ENCODE measurements around the gene CBLN2.

DNA sequence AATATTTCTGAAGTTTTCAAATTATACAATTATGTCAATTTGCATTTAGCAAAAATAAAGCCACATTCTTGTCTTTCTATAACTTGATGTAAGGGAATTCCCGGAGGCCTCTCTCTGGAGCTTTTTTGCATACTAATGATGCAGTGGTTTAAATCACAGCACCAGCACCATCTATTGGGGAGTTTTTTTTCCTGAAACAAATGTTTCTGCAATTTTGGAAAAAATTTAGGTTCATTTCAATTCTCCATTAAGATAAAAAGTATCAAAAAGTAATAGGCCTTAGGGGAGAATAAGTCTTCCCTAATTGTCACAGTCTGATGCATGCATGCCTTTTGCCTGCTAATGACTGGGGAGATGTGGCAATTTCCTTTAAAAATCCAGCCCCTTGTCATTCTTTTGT lies 13.5 kb downstream of the CBLN2 start:
- TF ChIP-seq, protein P1, sequence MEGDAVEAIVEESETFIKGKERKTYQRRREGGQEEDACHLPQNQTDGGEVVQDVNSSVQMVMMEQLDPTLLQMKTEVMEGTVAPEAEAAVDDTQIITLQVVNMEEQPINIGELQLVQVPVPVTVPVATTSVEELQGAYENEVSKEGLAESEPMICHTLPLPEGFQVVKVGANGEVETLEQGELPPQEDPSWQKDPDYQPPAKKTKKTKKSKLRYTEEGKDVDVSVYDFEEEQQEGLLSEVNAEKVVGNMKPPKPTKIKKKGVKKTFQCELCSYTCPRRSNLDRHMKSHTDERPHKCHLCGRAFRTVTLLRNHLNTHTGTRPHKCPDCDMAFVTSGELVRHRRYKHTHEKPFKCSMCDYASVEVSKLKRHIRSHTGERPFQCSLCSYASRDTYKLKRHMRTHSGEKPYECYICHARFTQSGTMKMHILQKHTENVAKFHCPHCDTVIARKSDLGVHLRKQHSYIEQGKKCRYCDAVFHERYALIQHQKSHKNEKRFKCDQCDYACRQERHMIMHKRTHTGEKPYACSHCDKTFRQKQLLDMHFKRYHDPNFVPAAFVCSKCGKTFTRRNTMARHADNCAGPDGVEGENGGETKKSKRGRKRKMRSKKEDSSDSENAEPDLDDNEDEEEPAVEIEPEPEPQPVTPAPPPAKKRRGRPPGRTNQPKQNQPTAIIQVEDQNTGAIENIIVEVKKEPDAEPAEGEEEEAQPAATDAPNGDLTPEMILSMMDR (IDR thresholded peaks at IDR 0.05 in 8 of 11, conservative IDR thresholded peaks at IDR 0.05 in 3 of 11): no peak
- no peak for TF ChIP-seq POLR2A (IDR thresholded peaks at IDR 0.05)

Data from spleen (tissue), 7 donors.